A673 (cell line): ENCODE results near the gene CLSTN2.

Source experiments
- CTCF ChIP-seq: fragments of 300-800, 200-600 bp; sonication (generic); conservative IDR thresholded peaks from 2 replicates; pipeline ENCODE4 v1.5.1; 2017; ENCODE audit warnings: low read depth, mild to moderate bottlenecking, antibody characterized with exemption, low read length, moderate library complexity, mixed read lengths
- EZH2 ChIP-seq: fragments of 200-600 bp; sonication (generic); IDR thresholded peaks from 2 replicates; pipeline ENCODE4 v1.6.1; 2017; ENCODE audit warnings: borderline replicate concordance, low read depth, mild to moderate bottlenecking, mixed read lengths, antibody characterized with exemption, low read length; ENCODE audit not compliant: poor library complexity, severe bottlenecking

- TF ChIP-seq CTCF (no peak), EZH2 (no peak)
Measured at GRCh38 chr3:140145528-140145927, 210.5 kb downstream of the CLSTN2 start.
